Esophagus muscularis mucosa (tissue), 3 donors: ENCODE results near the gene DEFB114.

Experiments used
- POLR2AphosphoS5 ChIP-seq, 2 donors: sonication (generic); formaldehyde crosslinking; IDR thresholded peaks; one replicate each; pipeline ENCODE4 v1.6.1; 2017; ENCODE audit warnings: antibody characterized with exemption in 2 of 2
- TF ChIP-seq, protein P1 (sequence below), 3 experiments: fragments of 200-600 bp in 2 of 3; fragments of 450-650 bp in 1 of 3; sonication (generic) in 2 of 3; IDR thresholded peaks; one replicate each; pipeline ENCODE4 v1.5.1; 2017 to 2019; ENCODE audit warnings: antibody characterized with exemption in 3 of 3, mild to moderate bottlenecking in 2 of 3, moderate library complexity in 1 of 3

DNA sequence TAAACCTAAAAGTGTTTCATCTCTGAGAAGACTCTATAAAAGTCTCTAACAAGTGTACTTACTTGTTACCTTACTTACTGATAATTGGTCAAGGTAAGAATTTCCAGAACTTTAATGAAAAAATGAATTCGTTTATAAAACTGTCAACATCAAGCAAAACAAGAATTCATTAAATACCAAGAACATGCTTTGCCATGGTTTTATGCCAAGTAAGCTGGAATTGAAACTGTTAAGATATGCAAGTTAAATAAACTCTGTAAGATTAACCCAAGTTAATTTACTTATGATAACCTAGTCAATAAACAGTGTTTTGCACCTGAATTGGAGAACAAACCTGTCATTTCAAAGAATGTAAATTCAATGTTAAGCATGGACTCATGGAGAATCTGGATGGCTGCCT is 22.6 kb upstream of the DEFB114 start:
- TF ChIP-seq, protein P1, sequence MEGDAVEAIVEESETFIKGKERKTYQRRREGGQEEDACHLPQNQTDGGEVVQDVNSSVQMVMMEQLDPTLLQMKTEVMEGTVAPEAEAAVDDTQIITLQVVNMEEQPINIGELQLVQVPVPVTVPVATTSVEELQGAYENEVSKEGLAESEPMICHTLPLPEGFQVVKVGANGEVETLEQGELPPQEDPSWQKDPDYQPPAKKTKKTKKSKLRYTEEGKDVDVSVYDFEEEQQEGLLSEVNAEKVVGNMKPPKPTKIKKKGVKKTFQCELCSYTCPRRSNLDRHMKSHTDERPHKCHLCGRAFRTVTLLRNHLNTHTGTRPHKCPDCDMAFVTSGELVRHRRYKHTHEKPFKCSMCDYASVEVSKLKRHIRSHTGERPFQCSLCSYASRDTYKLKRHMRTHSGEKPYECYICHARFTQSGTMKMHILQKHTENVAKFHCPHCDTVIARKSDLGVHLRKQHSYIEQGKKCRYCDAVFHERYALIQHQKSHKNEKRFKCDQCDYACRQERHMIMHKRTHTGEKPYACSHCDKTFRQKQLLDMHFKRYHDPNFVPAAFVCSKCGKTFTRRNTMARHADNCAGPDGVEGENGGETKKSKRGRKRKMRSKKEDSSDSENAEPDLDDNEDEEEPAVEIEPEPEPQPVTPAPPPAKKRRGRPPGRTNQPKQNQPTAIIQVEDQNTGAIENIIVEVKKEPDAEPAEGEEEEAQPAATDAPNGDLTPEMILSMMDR (IDR thresholded peaks at IDR 0.05) = no peak
- no peak for TF ChIP-seq POLR2AphosphoS5 (IDR thresholded peaks at IDR 0.05)
